ENCODE data around the gene MBL2. TPM values are rescaled to one million over a fixed set of nuclear protein-coding genes. Genes with fewer than 3 reads are reported as not detected.
A peak's percentile ranks its signal among the peaks of the same experiment; 100 is the strongest.

Gene MBL2
- total RNA-seq: not detected

DNA sequence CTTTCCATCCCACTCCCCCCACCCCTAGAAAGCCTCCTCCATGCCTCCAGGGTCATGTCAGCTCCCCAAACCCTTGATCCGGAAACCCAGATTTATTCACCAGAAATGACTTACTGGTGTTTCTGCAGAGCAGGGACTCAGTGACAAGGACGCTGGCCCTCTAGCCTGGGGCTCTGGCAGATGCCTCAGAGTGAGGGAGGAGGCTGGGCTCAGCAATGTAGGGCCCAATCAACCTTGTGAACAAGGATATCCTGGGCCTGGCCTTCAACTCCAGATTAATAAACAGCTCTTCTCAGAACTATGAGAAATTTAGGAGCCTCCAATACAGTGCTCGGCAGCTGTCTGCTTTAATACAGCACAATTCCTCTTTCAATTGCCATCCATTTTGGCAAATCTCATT lies at the start of gene MBL2:
Gene MBL2, minus strand, starts transcription at position 162 of the 400 bp plus-strand sequence. CDS start 1,149 bp downstream, outside the sequence.
- no peak for ATAC-seq

DNA sequence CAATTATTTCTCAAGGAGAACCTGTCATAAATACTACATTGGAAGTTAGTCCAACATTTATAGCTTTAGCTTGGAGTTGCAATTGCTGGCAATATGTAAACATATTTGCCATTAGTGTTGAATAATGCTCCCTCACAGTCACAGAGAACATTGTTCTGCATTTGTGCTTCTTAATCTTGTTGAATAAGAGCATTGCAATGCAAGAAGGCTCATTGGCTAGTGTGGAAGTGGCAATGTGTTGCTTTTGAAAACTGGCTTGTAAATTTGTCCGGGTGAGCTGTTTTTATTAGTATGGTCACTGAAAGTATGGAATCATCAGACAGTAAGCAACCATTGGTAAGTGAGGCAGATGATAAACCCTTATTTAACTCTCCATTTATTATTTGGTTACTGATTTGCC lies 47.7 kb upstream of the MBL2 start:
- ATAC-seq: no peak

DNA sequence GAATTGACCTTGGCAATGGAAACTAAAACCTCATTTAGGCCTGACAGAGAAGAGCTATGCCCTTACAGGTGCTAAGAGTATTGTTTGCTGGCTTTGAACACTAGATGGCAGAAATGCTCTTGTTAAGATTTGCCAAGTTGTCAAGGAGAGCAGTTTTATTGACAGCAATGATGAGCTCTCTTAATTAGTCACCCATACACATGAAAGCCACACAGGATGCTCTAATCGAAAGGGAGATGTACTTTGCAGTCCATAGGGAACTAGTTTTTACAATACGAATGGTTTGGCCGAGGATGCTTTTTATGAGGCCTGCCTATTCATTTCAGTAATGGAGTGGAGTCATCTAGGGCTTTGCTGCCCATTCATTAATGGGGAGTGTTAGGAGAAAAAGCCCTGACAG lies 45.4 kb upstream of the MBL2 start:
- ATAC-seq: peak; percentile 71

DNA sequence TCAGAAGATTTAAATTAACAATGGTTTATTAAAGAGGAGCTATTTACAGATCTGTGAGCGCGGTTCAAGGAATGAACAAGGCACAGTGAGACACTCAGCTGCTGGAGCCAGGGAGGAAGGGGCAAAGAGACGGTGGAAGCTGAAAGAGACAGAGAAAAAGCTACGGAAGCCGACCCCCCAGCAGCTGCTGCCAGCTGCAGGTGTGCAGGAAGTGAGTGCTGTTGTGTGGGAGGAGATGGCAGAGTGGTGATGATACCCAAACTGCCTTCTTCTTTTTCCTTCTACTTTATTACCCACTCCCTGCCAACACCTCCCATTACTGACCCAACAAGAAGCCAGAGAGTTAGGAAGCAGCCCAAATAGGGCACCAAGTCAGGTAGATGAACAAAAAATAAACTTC lies 41.9 kb upstream of the MBL2 start:
- no peak for ATAC-seq

DNA sequence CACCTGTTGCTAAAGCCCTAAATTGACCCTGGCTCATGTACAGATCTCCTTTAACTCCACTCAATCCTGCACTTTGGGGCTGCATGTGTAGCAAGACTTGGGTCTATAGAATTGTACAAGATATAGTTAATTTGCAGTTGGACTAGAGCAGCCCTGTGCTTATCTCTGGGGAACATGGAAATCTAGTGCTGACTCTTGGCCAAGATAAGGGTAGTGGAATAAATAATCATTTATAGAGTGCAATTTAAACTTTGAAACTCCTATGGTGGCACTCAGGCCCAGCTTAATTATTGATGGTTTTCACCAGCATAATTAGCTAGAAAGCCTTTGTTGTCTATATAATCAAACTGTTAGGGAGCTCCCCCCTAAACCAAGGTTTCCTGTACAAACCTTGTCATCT lies 39.2 kb upstream of the MBL2 start:
- ATAC-seq: no peak

DNA sequence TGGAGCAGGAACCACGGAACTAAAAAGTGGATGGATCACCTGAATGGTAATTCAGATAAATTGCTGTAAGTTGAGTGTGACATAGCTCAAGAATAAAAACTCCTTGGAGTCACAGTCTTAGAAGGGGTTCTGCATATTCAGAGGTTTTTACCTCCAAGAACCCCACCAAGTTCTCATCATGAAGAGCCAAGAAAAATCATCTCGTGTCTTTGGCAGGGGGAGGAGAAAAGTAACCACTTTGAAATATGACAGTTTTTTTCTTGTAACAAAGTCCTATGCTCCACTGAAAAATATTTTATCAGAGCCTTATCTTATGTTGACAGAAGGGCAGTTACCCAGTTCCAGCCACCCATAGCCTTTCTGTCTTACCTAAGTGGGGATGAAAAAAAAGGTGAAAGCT lies 38.2 kb upstream of the MBL2 start:
- no peak for ATAC-seq

DNA sequence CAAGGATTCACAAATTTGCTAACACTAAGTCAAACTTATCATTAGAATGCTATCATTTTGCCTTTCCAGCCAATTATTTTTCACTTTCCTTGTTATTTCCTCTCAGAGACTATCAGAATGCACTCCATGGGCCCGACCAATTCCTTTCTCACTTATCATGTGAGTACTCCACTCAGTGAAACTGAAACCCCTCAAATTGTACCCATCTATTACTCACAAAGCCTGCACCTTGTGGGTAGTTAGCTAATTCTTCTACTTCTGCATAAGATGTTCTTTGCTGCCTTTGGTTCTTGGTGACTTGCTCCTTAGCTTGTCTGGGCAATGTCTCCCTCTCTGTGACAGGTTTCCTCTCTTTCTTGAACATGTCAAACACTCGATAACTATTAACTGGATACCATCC lies 35.2 kb upstream of the MBL2 start:
- ATAC-seq: no peak

DNA sequence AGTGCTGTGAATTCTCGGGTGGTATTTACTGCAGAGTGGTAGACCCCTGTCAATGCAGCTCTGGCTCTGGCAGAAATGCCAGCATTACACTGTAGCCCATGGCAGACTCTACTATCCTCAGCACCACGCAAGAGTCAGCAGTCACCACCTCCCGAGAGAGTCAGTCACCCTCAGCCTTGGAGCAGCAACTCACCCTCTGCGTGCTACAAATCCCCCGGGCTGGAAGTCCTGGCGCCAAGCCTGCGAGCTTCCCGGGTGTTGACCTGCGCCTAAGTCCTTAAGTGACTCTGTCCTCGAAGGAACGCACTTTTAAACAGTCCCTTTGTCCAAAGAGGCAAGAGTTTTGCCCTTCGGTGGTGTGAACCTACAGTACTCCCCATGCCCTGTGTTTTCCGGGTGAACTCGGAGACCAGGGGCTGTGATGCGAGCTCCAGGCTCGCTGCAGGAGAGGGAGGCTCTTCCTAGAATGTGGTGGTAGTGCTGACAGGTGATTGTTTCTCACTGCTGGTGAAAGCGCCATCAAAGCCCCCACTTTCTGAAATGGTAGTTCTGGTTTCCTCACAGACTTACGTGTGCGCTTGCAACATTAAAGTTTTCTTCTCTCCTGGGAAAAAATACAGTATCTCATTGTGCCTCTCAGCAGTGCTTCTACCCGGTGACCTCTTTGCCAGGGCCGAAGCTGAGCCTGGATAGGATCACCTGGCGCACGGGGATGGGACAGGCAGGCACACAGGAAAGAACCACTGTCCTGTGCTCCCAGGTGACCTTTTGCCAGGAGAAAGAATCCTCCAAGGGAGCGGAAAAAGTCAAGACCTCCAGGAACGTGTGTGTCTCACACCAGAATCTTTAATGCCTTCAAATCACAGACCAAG lies 33.1 kb upstream of the MBL2 start:
- ATAC-seq: no peak

DNA sequence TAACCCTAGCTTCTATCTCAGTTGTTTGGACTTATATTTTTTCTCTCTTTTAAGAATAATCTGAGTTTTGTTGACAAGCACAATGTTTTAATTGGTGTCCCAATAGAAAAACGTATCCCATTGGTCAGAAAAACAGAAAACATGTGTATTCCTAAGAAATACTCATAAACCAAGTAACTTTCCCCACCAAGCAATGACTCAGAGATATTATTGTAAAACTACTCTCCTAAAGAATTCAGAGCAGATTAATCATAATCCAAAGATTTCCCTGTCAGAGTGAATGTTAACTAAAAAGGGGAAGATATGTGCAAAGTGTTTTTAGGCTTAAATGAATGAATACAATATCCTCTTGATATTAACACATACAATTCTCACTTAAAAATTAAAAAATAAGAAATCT lies 29.4 kb upstream of the MBL2 start:
- ATAC-seq: no peak

DNA sequence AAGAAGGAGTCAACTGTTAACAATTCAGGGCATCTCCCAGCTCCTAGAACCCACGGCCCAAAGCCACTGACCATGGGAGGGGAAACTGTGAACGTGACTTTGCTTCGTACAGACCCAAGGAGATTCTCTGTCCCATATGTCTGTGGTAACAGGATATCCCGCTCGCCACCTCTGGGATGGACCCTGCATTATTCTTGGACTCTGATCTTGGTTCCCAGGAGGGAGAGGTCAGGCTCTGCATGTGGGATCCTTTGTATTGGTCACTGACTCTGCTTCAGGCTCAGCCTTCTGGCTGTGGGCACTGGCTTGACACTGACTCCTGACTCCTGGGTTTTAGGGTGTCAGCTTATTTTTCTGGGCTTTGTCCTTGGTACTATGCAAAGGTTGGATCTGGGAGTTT lies 13.5 kb upstream of the MBL2 start:
- no peak for ATAC-seq

DNA sequence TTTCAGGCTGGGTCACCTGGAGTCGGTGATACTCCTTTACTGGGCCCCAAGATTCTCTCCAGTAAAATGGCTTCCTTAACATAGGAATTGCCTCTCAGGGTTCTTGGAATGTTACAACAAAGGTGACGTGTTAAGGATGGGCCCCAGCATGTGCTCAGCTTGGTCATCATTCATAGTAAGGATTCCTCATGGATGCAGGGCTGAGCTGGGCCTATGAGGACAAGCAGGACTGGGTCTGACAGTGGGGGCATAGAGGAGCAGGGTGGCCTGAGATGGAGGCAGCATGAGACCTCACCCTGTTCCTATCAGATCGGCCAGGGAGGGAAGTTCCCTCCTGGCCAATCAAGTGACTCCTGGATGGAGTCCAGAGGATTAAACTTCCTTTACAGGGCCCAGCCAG lies 12.8 kb upstream of the MBL2 start:
- ATAC-seq: no peak

DNA sequence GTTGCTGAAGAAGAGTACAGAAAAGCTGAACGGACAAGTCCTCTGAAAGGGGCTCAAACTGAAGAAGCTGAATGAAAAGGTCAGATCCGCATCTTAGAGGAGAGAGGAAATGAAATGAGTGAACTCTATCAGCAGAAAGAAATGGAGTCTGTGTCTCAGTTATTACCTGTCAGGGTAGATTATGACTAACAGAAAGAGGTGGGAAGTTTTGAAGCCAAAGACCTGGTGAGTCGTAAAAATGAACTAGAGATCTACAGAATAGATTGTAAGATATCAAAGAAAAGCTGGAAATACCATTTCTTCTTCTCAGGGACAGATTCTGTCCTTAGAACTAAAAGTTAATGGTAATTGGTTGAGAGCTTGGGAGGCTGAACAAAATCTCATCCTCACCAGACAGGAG lies 11.1 kb upstream of the MBL2 start:
- ATAC-seq: no peak

DNA sequence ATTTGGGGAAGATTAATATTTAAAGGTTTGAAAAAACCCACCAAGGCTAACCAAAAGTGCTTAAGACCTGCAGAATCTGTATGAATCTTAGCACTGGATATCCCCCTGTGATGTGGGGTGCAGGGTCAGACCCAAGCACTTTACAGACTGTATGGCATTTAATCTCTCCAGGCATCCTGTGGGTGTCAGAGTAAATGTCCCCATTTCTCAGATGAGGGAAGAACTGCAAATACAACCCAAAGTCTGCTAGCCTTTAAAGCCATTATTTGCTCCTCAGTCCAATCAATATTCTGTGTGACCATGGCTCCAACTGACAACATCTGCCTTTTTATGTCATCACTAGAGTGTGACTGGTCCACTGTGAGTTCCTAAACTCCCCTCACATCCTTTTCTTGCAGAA lies 10.0 kb upstream of the MBL2 start:
- ATAC-seq: no peak

DNA sequence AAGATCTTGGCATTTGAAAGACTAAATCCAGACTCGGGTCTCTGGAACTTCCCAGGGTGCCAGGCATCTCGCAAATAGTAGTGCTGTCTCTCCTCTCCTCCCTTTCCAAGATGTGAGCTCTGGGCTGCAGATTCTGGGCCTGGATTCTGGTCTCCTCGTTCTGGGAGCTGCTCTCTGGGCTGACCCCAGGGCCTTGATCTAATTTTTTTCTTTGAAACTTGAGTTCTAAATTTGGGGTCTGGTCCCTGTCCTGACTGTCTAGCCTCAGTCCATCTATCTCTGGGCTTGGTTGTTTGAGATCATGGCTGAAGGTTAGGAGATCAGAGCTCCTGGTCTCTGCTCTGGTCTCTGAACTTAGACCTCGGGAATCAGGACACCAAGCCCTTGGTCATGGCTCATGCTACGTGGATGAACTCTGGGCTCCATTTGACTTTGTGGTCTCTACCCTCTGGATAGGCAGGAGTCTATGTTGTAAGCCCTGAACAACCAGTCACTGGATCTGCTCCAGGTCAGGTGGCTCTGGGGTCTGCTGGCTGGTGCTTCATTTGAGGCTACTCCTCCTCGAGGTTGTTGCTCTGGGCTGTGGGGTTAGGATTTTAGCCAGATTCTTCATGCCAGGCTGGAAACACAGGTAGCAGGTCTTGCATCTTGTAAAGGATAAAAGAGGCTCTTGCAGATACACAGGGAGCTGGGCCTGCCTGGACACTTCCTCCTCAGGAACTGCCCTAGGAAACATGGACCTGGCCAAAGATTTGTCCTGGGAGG lies 8.0 kb upstream of the MBL2 start:
- ATAC-seq: no peak

DNA sequence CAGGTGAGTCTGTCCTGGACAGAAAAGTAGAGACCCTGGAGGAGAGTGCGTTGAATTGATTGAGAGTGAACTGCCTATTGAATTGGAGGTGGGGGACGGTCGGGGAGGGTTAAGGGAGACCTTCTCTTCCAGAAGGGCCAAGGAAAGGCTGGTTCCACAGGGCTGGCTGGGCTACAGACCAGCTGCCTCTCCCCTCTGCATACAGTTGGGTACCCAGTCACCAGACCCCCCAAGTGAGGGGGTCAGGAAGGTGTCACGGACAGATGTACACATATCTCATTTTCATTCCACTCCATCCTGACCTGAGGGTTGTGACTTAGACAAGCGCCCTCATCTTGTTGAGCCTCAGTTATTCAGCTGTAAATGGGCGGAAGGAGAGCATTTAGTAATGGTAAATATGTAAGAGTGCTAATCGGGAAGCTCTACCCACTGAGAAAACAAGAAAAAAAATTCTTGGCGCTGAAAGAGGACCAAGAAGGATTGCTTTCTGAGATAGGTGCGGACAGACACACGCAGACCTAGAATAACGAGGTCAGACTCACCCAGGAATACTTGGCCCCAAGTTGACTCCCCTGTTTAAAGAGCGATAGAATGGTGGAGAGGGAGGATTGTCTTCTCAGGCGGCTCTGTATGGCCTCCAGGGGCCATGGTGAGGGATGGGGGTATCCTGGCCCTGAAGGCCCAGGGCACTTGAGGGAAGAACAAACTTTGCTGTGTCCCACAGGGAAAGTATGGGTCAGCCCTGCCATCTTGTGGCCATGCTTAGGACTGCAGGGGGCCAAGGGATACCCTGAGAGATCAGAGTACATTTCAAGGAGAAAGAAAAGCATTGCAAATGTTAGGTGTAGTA lies 7.2 kb upstream of the MBL2 start:
- ATAC-seq: peak; percentile 72

DNA sequence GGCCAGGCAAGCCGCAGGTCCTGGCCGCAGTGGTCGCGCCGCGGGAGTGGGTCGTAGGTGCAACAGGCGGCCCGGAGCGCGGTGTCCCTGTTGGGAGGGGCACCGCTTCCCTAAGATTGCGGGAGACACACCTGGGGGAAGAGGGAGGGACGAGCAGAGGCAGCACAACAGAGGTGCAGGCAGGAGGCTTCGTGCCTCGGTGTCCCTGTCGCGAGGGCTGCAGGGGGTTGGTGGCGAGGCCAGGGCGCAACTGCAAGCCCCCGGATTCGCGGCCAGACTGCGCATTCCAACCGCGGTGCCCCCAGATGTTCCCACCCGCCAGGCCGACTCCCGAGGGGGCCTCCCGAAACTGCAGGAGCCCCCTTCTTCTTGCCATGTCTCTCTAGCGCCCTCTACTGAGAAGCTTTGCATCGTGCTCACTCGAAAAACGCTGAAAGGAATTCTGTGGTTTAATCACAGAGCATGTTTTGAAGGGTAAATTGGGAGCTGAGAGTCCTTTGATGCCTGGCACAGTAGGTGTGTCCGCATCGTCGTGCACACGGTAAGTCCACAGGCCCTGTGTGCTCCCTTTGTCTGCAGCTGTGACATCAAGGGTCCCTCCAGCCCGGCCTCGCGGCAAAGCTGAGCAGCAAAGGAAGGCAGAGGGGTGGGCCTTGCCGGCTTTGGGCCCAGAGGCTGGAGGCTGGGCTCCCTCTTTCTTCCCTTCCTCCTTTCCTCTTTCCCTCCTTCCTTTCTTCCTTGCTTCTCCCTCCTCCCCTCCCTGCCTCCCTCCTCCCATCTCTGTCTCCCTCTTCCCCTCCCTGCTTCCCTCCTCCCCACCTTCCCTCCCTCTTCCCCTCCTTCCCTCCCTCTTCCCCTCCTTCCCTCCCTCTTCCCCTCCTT lies 6.2 kb upstream of the MBL2 start:
- no peak for ATAC-seq

DNA sequence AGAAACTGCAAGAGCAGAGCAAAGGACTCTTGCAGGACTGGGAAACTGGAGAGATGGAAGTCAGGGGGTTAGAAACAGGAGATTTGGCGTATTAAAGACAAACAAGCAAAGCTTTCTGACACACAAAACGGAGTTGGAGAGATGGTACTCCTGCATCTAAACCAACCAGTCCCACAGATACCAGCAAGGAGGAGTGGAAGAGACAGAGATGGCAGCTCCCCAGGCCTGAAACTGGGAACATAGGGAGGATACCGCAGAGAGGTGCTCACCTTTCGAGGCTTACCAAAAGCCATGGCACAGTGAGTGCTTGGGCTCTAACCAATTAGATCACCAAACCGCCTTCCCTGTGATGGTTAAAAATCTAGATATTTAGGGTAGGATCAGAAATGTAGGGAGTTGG lies 4.8 kb upstream of the MBL2 start:
- ATAC-seq: no peak

DNA sequence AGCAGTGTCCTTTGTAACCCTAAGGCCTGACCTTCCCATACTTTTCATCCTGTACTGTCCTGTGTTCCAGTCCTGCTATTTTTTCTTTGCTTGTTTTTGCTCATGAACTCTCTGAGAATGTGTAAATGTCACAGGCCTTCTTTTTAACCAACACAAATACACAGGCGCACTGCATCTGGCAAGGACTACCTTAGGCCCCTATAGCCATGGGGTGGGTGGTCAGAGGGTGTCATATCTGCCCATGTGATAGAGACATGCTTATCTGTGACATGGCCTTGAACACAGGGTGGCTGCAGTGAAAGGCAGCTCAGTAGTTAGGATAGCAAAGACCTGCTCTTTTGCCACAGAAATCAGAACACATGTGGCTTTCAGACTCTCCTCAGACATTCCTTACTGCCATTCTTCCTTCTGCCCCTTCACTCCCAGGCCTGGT lies 3.9 kb upstream of the MBL2 start:
- no peak for ATAC-seq

DNA sequence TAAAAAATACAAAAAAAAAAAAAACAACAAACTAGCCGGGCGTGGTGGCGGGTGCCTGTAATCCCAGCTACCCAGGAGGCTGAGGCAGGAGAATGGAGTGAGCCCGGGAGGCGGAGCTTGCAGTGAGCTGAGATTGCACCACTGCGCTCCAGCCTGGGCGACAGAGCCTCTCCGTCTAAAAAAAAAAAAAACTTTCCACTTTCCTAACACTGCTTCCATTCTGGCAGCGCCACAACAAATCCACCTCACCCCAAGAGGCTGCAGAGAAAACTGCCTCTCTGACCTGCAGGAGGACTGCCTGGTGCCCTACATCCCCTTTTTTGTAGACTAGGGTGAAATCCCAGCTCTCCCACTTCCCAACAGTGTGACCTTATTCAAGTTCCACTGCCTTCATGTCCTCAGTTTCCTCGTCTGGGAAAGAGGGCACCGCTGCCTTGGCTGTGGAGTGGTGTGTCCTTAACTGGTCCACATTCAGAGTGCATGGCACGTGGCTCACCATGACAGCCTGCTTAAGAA lies 2.6 kb upstream of the MBL2 start:
- ATAC-seq: no peak

DNA sequence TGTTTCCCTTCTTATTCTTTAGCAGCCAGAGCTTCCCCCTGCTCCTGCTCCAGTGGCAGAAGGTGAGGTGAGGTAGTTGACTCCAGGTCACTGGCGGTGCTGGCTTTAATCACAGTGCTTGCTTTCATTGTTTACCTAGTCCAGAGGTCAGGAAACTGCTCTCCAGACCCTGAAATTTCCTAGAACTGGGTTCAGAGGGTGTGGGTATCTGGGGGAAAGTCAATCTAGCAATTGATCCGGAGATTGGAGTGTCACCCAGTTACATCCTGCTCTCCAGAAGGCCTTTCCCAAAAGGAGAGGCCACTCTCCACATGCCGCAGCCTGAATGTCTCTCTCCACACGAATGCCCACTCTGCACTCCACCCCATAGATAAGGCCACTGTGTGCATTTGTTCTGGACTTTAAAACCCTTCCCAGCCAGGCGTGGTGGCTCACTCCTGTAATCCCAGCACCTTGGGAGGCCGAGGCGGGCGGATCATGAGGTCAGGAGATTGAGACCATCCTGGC lies 2.1 kb upstream of the MBL2 start:
- no peak for ATAC-seq

DNA sequence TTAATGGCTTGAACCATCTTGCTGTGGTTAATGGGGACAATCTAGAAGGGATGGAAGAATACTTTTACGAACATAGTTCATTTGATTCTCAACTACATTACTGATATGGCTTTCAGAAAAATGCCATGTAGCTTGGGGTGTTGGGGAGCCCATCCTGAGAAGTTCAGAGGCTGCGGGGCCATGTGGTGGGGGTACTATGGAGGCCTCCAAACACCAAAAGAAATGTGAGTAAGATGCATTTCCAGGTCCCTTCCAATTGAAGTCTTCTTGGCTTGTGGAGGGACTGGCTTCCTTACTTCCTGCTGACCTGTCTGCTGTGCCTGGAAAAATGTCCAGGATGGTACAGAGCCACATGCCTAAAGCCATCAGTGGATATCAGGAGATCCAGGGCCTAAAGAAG lies 1.6 kb upstream of the MBL2 start:
- ATAC-seq: no peak

Measured in esophagus mucosa (tissue), 1 donor.